Measurements from ENCODE around the gene OTX1.

OTX1 gene

GRCh38 chr2:63057249-63058143 lies 6.9 kb downstream of the OTX1 start:
- no peak overlapping the region for H3K4me3 ChIP-seq (ENCODE audit: low read depth, low read length)
- no peak for DNase-seq (ENCODE audit: low read depth, low spot score)
- TF ChIP-seq CTCF (IDR thresholded peaks at IDR 0.05; ENCODE audit: low read depth, low read length): no peak
- in situ Hi-C loops (cut with HindIII; ENCODE audit: low sequenced_read_pairs): no loop called here

- in situ Hi-C loops (cut with HindIII; ENCODE audit: low sequenced_read_pairs): no loop called here
- no peak overlapping the region for H3K4me3 ChIP-seq (ENCODE audit: low read depth, low read length)
- TF ChIP-seq CTCF (IDR thresholded peaks at IDR 0.05; ENCODE audit: low read depth, low read length): no peak
- peak; percentile 54 for DNase-seq (ENCODE audit: low read depth, low spot score)
Observed at GRCh38 chr2:63058144-63058920, 7.7 kb downstream of the OTX1 start.

- no peak overlapping the region for H3K4me3 ChIP-seq (ENCODE audit: low read depth, low read length)
- DNase-seq (ENCODE audit: low read depth, low spot score): no peak
- in situ Hi-C loops (cut with HindIII; ENCODE audit: low sequenced_read_pairs): no loop called here
- TF ChIP-seq CTCF (IDR thresholded peaks at IDR 0.05; ENCODE audit: low read depth, low read length): no peak
Observed at GRCh38 chr2:63058921-63059792, 8.5 kb downstream of the OTX1 start.

- H3K4me3 ChIP-seq (ENCODE audit: low read depth, low read length): no peak overlapping the region
- DNase-seq (ENCODE audit: low read depth, low spot score): peak; percentile 56
- TF ChIP-seq CTCF (IDR thresholded peaks at IDR 0.05; ENCODE audit: low read depth, low read length): no peak
- in situ Hi-C loops (cut with HindIII; ENCODE audit: low sequenced_read_pairs): no loop called here
Observed at GRCh38 chr2:63059793-63060471, 9.3 kb downstream of the OTX1 start.

- TF ChIP-seq CTCF (IDR thresholded peaks at IDR 0.05; ENCODE audit: low read depth, low read length): no peak
- peak; percentile 24 for DNase-seq (ENCODE audit: low read depth, low spot score)
- no peak overlapping the region for H3K4me3 ChIP-seq (ENCODE audit: low read depth, low read length)
- in situ Hi-C loops (cut with HindIII; ENCODE audit: low sequenced_read_pairs): no loop called here
Observed at GRCh38 chr2:63060472-63060991, 9.9 kb downstream of the OTX1 start.

Measured in astrocyte of the spinal cord (primary cell).